Right renal cortex interstitium (tissue), 3 donors: ENCODE data around the gene ITGB3. TPM values are rescaled to one million over a fixed set of nuclear protein-coding genes. Genes with fewer than 3 reads are reported as not detected.
"Not testable (repeated sequence)": the region's sequence is repeated elsewhere in the genome, so short reads cannot be mapped to it uniquely, and the experiment has no call there.

Source experiments
- DNase-seq, 3 donors: peaks; one replicate each; pipeline ENCODE4 v3.0.0-alpha.2; 2013; ENCODE audit warnings: low read depth in 3 of 3, low spot score in 2 of 3
- polyA plus RNA-seq, 3 donors: library from polyadenylated mRNA; unstranded; fragments of 120-200 nt; gene quantifications; one replicate each; pipeline ENCODE4 v1.2.1, GENCODE V29; 2013; ENCODE audit not compliant: insufficient read length in 3 of 3

The ITGB3 gene
- polyA plus RNA-seq: 10 to 100 TPM; 19.0 to 20.8 (median 20.7) TPM

- DNase-seq: no peak
These were observed at the start of gene ITGB3 for GRCh38 chr17:47253541-47254402. Gene ITGB3, plus strand, starts transcription at chr17:47253827. Its CDS starts 35 bp downstream, at chr17:47253862.

GRCh38 chr17:47203984-47204721 is 49.5 kb upstream of the ITGB3 start:
- DNase-seq: no peak

GRCh38 chr17:47204722-47205418 is 48.8 kb upstream of the ITGB3 start:
- peak in 1 of 3 donors; percentile 16 for DNase-seq

GRCh38 chr17:47205419-47205963 is 48.1 kb upstream of the ITGB3 start:
- DNase-seq: no peak

GRCh38 chr17:47207143-47208067 is 46.2 kb upstream of the ITGB3 start:
- no peak for DNase-seq

GRCh38 chr17:47208744-47209488 is 44.7 kb upstream of the ITGB3 start, which contains the start of gene MYL4:
Gene MYL4, plus strand, starts transcription at chr17:47209348. Its CDS starts 75 bp downstream, at chr17:47209423.
- DNase-seq: no peak

- DNase-seq: no peak
These were observed 44.1 kb upstream of the ITGB3 start for GRCh38 chr17:47209499-47209898.

- no peak for DNase-seq
These were observed 43.5 kb upstream of the ITGB3 start for GRCh38 chr17:47210105-47210504.

GRCh38 chr17:47210779-47211178 is 42.8 kb upstream of the ITGB3 start:
- no peak for DNase-seq

GRCh38 chr17:47212458-47212857 is 41.2 kb upstream of the ITGB3 start:
- DNase-seq: no peak

GRCh38 chr17:47213540-47213939 is 40.1 kb upstream of the ITGB3 start:
- DNase-seq: no peak

GRCh38 chr17:47214931-47215330 is 38.7 kb upstream of the ITGB3 start:
- no peak for DNase-seq

GRCh38 chr17:47216821-47217220 is 36.8 kb upstream of the ITGB3 start:
- DNase-seq: not testable (repeated sequence)

- not testable (repeated sequence) for DNase-seq
These were observed 36.3 kb upstream of the ITGB3 start for GRCh38 chr17:47217279-47217678.

- DNase-seq: no peak
These were observed 34.7 kb upstream of the ITGB3 start for GRCh38 chr17:47218896-47219430.

- no peak for DNase-seq
These were observed 33.8 kb upstream of the ITGB3 start for GRCh38 chr17:47219621-47220475.

- no peak for DNase-seq
These were observed 33.1 kb upstream of the ITGB3 start for GRCh38 chr17:47220531-47220999.

- DNase-seq: no peak
These were observed 32.5 kb upstream of the ITGB3 start for GRCh38 chr17:47221154-47221553.
